H7 (cell line): ENCODE data around the gene RBM26. TPM values are rescaled to one million over a fixed set of nuclear protein-coding genes. Genes with fewer than 3 reads are reported as not detected.
A peak's percentile ranks its signal among the peaks of the same experiment; 100 is the strongest.

Experiments used
- DNase-seq: peaks from one replicate; pipeline ENCODE4 v3.0.0; 2012
- H3K27me3 ChIP-seq: 2 replicates; pipeline ENCODE4 v1.6.0; 2011; ENCODE audit warnings: mild to moderate bottlenecking, low read length; ENCODE audit not compliant: control insufficient read depth, insufficient read depth
- H3K36me3 ChIP-seq: replicated peaks from 2 replicates; pipeline ENCODE4 v1.5.1; 2011; ENCODE audit warnings: low read length; ENCODE audit not compliant: control insufficient read depth, insufficient read depth
- H3K4me3 ChIP-seq: 2 replicates; pipeline ENCODE4 v1.5.1; 2011; ENCODE audit warnings: low read depth, mild to moderate bottlenecking, control low read depth, low read length, moderate library complexity; ENCODE audit not compliant: insufficient read depth
- total RNA-seq: library from RNA; depleted of rRNA; stranded (reverse); fragments of >200 nt; shearing (Covaris generic); gene quantifications from 2 replicates; pipeline ENCODE4 v1.2.3, GENCODE V29; 2014

Gene RBM26
- total RNA-seq, 1 experiment from 2014 or later, result 37.9 TPM

GRCh38 chr13:79404985-79405384 is 1.1 kb downstream of the RBM26 start:
- no peak for DNase-seq
- Histone ChIP-seq H3K27me3 (no peaks in the 10 kb centered on the region), H3K4me3 (peak overlapping the region; percentile 87), H3K36me3 (no peaks in the 10 kb centered on the region)

GRCh38 chr13:79404361-79404760 is 1.7 kb downstream of the RBM26 start:
- H3K27me3 ChIP-seq, result no peaks in the 10 kb centered on the region
- peak overlapping the region; percentile 87 for H3K4me3 ChIP-seq
- DNase-seq, result no peak
- H3K36me3 ChIP-seq, result no peaks in the 10 kb centered on the region

GRCh38 chr13:79403113-79403512 is 2.9 kb downstream of the RBM26 start:
- H3K4me3 ChIP-seq, result no peak overlapping the region
- DNase-seq, result no peak
- H3K27me3 ChIP-seq, result no peaks in the 10 kb centered on the region
- H3K36me3 ChIP-seq, result no peaks in the 10 kb centered on the region

- no peak for DNase-seq
- H3K27me3 ChIP-seq, result no peaks in the 10 kb centered on the region
- H3K4me3 ChIP-seq, result no peak overlapping the region
- H3K36me3 ChIP-seq, result no peaks in the 10 kb centered on the region
These were observed 3.4 kb downstream of the RBM26 start for GRCh38 chr13:79402679-79403078.

- no peaks in the 10 kb centered on the region for H3K36me3 ChIP-seq
- H3K27me3 ChIP-seq, result no peaks in the 10 kb centered on the region
- DNase-seq, result no peak
- H3K4me3 ChIP-seq, result no peak overlapping the region
These were observed 3.9 kb downstream of the RBM26 start for GRCh38 chr13:79402074-79402635.

GRCh38 chr13:79401259-79402070 is 4.6 kb downstream of the RBM26 start:
- no peak for DNase-seq
- Histone ChIP-seq H3K4me3 (no peak overlapping the region), H3K36me3 (no peaks in the 10 kb centered on the region), H3K27me3 (no peaks in the 10 kb centered on the region)

- Histone ChIP-seq H3K36me3 (no peaks in the 10 kb centered on the region), H3K27me3 (no peaks in the 10 kb centered on the region), H3K4me3 (no peak overlapping the region)
- DNase-seq, result no peak
These were observed 7.1 kb downstream of the RBM26 start for GRCh38 chr13:79398915-79399314.

GRCh38 chr13:79398127-79398526 is 7.9 kb downstream of the RBM26 start:
- DNase-seq, result no peak
- Histone ChIP-seq H3K27me3 (no peaks in the 10 kb centered on the region), H3K4me3 (no peak overlapping the region), H3K36me3 (no peaks in the 10 kb centered on the region)

- DNase-seq, result no peak
- no peaks in the 10 kb centered on the region for H3K27me3 ChIP-seq
- H3K36me3 ChIP-seq, result no peaks in the 10 kb centered on the region
- no peak overlapping the region for H3K4me3 ChIP-seq
These were observed 10.2 kb downstream of the RBM26 start for GRCh38 chr13:79395881-79396280.

GRCh38 chr13:79393564-79394249 is 12.3 kb downstream of the RBM26 start:
- no peaks in the 10 kb centered on the region for H3K27me3 ChIP-seq
- no peaks in the 10 kb centered on the region for H3K36me3 ChIP-seq
- DNase-seq, result no peak
- no peak overlapping the region for H3K4me3 ChIP-seq

- no peak overlapping the region for H3K4me3 ChIP-seq
- H3K27me3 ChIP-seq, result no peaks in the 10 kb centered on the region
These were observed 13.0 kb downstream of the RBM26 start for GRCh38 chr13:79392882-79393563.

GRCh38 chr13:79389026-79389425 is 17.0 kb downstream of the RBM26 start:
- DNase-seq, result no peak
- H3K4me3 ChIP-seq, result no peak overlapping the region
- no peaks in the 10 kb centered on the region for H3K36me3 ChIP-seq
- H3K27me3 ChIP-seq, result no peaks in the 10 kb centered on the region

More at GRCh38 chr13:79392882-79393563, 13.0 kb downstream of the RBM26 start:
- H3K36me3 ChIP-seq, result no peaks in the 10 kb centered on the region
- DNase-seq, result no peak

GRCh38 chr13:79387853-79388252 is 18.2 kb downstream of the RBM26 start:
- Histone ChIP-seq H3K36me3 (no peaks in the 10 kb centered on the region), H3K27me3 (no peaks in the 10 kb centered on the region), H3K4me3 (no peak overlapping the region)
- no peak for DNase-seq

- no peak for DNase-seq
- no peaks in the 10 kb centered on the region for H3K36me3 ChIP-seq
- H3K4me3 ChIP-seq, result no peak overlapping the region
- H3K27me3 ChIP-seq, result no peaks in the 10 kb centered on the region
These were observed 19.8 kb downstream of the RBM26 start for GRCh38 chr13:79386125-79386826.
